GM12864 (cell line): ENCODE data around the gene EIF3F.

Experiments
- DNase-seq: peaks from one replicate; pipeline ENCODE4 v3.0.0-alpha.2; 2011; ENCODE audit warnings: low read depth
- H3K4me3 ChIP-seq: 2 replicates; pipeline ENCODE4 v1.5.1; 2011; ENCODE audit warnings: mild to moderate bottlenecking, low read depth, low read length, control low read depth
- TF ChIP-seq, protein P1 (sequence below): IDR thresholded peaks from 2 replicates; pipeline ENCODE4 v1.5.1; 2011; ENCODE audit warnings: low read depth, mild to moderate bottlenecking, moderate library complexity, low read length, control low read depth, inconsistent platforms; ENCODE audit errors: missing control alignments

Gene EIF3F

DNA sequence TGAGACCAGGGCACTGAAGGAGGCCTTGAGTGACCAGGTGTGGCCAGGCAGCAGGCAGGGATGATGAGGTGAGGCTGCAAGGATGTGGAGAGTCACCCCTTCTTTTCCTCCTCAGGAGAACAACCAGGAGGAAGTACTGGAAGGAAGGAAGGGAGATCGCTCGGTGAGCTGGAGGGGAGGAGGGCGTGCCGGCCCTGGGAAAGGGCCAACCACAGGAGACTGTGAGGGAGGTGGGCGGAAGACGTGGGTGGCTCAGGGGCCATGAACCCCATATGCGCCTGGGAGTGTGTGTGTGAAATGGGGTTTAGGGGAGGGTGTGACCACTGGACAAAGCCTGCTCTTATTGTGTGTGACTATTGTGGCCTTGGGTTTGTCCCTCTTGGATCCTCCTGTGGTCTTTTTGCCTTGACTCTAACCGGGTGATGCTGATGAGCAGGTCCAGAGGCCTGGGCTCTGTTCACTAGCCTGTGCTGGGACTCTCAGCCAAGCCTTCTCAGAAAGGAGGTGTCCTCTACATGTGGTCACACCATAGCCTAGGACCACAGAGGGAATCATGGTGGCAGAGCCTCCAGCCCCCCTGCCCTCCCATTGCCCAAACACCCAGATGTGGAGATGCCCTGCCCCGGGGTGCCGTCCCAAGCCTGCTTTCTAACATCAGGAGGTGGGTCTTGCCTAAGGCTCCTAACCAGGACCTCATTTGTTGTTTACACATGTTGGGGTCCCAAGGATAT, 52.6 kb downstream of the EIF3F start:
- no peak overlapping the region for H3K4me3 ChIP-seq
- TF ChIP-seq, protein P1, sequence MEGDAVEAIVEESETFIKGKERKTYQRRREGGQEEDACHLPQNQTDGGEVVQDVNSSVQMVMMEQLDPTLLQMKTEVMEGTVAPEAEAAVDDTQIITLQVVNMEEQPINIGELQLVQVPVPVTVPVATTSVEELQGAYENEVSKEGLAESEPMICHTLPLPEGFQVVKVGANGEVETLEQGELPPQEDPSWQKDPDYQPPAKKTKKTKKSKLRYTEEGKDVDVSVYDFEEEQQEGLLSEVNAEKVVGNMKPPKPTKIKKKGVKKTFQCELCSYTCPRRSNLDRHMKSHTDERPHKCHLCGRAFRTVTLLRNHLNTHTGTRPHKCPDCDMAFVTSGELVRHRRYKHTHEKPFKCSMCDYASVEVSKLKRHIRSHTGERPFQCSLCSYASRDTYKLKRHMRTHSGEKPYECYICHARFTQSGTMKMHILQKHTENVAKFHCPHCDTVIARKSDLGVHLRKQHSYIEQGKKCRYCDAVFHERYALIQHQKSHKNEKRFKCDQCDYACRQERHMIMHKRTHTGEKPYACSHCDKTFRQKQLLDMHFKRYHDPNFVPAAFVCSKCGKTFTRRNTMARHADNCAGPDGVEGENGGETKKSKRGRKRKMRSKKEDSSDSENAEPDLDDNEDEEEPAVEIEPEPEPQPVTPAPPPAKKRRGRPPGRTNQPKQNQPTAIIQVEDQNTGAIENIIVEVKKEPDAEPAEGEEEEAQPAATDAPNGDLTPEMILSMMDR: no peak
- no peak for DNase-seq

DNA sequence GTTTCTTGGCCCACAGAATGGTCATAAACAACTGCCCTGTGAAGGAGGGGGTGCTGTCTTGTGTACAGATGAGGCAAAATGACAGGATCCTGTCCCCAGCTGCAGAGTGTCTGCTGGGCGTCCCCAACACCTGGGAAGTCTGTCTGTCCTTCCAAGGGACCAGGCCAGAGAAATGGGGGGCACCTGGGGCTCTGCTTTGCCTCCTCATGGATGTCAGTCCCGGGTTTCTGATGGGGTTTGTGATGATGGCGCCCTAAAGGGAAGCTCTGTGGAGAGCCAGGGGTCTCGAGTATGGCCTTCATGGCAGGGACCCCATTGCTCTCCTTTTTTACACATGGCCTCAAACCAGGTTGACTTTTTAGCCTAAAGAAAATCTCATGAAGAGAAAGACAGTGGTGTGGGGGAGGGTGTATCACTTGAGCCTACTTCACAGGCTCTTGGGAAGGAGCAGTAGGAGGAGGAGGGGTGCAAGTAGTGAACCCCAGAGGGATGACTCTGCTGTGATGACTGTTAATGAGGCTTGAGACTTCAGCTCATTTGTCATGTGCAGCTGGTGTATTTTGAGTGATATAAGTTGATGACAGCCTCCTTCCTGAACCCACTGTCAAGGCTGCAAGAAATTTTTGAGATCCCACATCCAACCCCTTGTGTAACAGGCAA, 53.3 kb downstream of the EIF3F start:
- DNase-seq: no peak
- no peak overlapping the region for H3K4me3 ChIP-seq
- TF ChIP-seq, protein P1: no peak

DNA sequence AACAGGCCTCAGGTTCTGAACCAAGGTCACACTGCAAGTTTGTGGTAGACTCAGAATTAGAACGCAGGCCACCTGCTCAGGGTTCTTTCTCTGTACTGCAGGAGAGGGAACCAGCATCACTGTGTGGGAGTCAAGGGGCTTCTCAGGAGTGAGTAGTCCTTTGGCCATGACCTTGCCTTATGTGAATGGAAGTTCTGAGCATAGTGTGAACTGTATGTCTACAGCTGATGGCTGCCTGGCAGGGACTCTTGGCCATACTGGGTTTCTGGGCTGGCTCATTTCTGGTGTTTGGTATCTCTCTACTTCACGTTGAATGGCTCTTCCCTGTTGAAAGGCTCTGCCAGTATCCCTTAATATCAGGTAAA, 53.8 kb downstream of the EIF3F start:
- no peak overlapping the region for H3K4me3 ChIP-seq
- TF ChIP-seq, protein P1: no peak
- no peak for DNase-seq

DNA sequence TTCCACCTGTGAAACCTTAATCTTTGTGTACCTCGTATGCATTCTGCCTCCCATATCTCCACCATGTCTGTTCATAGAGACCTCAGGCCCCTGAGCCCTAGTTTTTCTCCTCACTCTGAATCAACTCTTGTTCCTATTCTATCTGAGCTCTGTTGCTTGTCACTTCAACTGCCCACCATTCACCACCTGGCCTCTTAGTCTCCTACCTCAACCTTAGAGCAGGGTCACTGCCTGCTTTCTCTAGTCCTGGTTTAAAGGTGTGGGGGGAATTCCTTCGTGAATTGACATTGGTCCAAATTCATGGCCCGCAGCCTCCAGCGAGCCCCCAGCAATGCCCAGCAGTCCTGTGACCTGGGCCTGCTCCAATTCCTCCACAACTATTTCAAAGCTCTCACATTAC, 54.4 kb downstream of the EIF3F start:
- DNase-seq: no peak
- TF ChIP-seq, protein P1: no peak
- H3K4me3 ChIP-seq: no peak overlapping the region

DNA sequence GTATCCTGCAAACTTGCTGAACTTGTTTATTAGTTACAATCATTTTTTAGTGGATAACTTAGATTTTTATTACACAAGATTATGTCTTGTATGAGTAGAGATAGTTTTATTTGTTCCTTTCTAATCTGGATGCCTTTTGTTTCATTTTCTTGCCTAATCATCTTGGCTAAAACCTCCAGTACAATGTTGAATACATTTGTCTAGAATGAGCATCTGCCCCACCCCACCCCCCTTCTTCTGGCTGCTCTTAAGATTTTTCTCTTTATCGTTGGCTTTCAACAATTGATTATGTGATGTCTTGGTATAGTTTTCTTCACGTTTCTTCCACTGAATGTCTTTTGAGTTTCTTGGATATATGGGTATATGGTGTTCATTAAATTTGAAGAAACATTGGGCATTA, 56.6 kb downstream of the EIF3F start:
- TF ChIP-seq, protein P1: no peak
- no peak for DNase-seq
- H3K4me3 ChIP-seq: no peak overlapping the region

DNA sequence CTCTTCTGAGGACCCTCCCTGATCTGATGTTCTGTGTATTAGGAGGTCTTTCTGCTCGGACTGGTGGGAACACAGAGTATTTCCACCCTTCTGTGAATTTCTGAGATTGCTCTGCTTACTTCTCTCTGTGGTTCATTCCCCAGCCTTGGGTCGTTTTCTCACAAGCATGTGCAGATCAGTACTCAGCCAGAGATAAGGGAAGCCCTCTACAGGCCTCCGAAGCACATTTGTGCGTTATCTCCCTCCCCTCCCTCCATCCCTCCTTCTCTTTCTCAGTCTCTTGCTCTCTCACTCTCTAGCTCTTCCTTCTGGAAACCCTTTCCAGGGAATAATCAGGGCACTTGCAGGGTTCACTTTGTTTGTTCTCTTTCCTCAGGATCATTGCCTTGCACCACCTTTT, 58.7 kb downstream of the EIF3F start:
- DNase-seq: no peak
- TF ChIP-seq, protein P1: no peak

DNA sequence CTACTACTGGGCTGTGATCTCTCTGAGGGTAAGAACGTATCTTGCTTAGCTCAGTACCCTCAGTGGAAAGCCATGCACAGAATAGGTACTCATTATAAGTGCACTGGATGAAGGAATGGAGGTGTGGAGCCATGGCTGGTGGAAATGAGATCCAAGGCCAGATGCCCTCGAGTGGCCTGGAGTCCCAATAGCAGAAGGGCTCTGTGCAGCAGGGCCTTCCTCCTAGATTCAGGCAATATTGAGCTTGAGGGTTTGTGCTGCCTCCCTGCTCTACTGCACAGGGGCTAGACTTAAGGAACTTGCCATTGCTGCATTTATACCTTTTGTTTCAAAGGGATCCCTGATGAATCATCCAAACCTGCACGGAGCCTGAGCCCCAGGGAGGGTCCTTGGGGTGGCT, 60.2 kb downstream of the EIF3F start:
- DNase-seq: no peak
- H3K4me3 ChIP-seq: no peak overlapping the region
- TF ChIP-seq, protein P1: no peak

More for the DNA sequence above, 58.7 kb downstream of the EIF3F start:
- H3K4me3 ChIP-seq: no peak overlapping the region
